ENCODE measurements around the gene CDC42SE2. TPM values are rescaled to one million over a fixed set of nuclear protein-coding genes. Genes with fewer than 3 reads are reported as not detected.
"Not testable (repeated sequence)": the region's sequence is repeated elsewhere in the genome, so short reads cannot be mapped to it uniquely, and the experiment has no call there.

CDC42SE2 gene
- total RNA-seq, 1 donor from 2014 or later: 73.2 TPM

DNA sequence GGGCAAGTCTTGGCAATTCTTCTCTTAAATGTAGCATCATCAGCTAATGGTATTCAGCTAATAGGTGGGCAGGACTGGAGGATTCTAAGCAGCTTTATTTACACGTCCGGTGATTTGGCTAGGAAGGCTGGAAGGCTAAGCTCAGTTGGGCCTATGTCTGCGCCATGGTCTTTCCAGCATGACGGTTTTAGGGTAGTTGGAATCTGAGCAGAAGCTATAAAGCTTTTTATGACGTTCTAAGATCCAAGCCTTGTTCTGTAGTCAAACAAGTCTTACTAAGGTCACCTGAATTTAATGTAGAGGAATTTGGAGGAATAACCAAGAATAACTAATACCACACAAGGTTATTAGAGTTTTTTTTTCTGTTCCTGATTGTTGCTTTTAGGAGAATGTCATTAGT lies 66.2 kb downstream of the CDC42SE2 start:
- TF ChIP-seq, protein P1, sequence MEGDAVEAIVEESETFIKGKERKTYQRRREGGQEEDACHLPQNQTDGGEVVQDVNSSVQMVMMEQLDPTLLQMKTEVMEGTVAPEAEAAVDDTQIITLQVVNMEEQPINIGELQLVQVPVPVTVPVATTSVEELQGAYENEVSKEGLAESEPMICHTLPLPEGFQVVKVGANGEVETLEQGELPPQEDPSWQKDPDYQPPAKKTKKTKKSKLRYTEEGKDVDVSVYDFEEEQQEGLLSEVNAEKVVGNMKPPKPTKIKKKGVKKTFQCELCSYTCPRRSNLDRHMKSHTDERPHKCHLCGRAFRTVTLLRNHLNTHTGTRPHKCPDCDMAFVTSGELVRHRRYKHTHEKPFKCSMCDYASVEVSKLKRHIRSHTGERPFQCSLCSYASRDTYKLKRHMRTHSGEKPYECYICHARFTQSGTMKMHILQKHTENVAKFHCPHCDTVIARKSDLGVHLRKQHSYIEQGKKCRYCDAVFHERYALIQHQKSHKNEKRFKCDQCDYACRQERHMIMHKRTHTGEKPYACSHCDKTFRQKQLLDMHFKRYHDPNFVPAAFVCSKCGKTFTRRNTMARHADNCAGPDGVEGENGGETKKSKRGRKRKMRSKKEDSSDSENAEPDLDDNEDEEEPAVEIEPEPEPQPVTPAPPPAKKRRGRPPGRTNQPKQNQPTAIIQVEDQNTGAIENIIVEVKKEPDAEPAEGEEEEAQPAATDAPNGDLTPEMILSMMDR (IDR thresholded peaks at IDR 0.05; ENCODE audit: insufficient read depth, low read length, severe bottlenecking): no peak
- Histone ChIP-seq H3K27me3 (ENCODE audit: control insufficient read depth, insufficient read depth, low read length) (no peaks in the 10 kb centered on the region), H3K4me3 (ENCODE audit: low read depth, low read length) (no peak overlapping the region), H3K36me3 (ENCODE audit: control insufficient read depth, insufficient read depth, low read length) (no peaks in the 10 kb centered on the region)
- no peak for FAIRE-seq
- no peak for DNase-seq (ENCODE audit: low read depth)

DNA sequence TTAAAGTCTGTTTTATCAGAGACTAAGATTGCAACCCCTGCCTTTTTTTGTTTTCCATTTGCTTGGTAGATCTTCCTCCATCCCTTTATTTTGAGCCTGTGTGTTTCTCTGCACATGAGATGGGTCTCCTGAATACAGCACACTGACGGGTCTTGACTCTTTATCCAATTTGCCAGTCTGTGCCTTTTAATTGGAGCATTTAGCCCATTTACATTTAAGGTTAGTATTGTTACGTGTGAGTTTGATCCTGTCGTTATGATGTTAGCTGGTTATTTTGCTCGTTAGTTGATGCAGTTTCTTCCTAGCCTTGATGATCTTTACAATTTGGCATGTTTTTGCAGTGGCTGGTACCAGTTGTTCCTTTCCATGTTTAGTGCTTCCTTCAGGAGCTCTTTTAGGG lies 71.9 kb downstream of the CDC42SE2 start:
- H3K4me3 ChIP-seq (ENCODE audit: low read depth, low read length); H3K36me3 ChIP-seq (ENCODE audit: control insufficient read depth, insufficient read depth, low read length); FAIRE-seq; DNase-seq (ENCODE audit: low read depth); H3K27me3 ChIP-seq (ENCODE audit: control insufficient read depth, insufficient read depth, low read length): not testable (repeated sequence)

DNA sequence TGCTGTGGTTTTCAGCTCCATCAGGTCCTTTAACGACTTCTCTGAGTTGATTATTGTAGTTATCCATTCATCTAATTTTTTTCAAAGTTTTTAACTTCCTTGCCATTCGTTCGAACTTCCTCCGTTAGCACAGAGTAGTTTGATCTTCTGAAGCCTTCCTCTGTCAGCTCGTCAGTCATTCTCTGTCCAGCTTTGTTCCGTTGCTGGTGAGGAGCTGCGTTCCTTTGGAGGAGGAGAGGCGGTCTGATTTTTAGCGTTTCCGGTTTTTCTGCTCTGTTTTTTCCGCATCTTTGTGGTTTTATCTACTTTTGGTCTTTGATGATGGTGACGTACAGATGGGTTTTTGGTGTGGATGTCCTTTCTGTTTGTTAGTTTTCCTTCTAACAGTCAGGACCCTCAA lies 72.9 kb downstream of the CDC42SE2 start:
- not testable (repeated sequence) for FAIRE-seq; H3K27me3 ChIP-seq (ENCODE audit: control insufficient read depth, insufficient read depth, low read length); H3K4me3 ChIP-seq (ENCODE audit: low read depth, low read length); DNase-seq (ENCODE audit: low read depth); H3K36me3 ChIP-seq (ENCODE audit: control insufficient read depth, insufficient read depth, low read length)

DNA sequence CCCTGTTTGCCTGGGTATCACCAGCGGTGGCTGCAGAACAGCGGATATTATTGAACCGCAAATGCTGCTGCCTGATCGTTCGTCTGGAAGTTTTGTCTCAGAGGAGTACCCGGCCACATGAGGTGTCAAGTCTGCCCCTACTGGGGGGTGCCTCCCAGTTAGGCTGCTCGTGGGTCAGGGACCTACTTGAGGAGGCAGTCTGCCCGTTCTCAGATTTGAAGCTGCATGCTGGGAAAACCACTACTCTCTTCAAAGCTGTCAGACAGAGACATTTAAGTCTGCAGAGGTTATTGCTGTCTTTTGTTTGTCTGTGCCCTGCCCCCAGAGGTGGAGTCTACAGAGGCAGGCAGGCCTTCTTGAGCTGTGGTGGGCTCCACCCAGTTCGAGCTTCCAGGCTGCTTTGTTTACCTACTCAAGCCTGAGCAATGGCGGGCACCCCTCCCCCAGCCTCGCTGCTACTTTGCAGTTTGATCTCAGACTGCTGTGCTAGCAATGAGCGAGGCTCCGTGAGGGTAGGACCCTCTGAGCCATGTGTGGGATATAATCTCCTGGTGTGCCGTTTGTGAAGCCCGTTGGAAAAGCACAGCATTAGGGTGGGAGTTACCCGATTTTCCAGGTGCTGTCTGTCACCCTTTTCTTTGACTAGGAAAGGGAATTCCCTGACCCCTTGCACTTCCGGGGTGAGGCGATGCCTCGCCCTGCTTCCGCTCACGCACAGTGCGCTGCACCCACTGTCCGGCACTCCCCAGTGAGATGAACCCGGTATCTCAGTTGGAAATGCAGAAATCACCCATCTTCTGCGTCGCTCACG lies 73.6 kb downstream of the CDC42SE2 start:
- not testable (repeated sequence) for H3K27me3 ChIP-seq (ENCODE audit: control insufficient read depth, insufficient read depth, low read length); H3K36me3 ChIP-seq (ENCODE audit: control insufficient read depth, insufficient read depth, low read length); H3K4me3 ChIP-seq (ENCODE audit: low read depth, low read length); FAIRE-seq; DNase-seq (ENCODE audit: low read depth)

DNA sequence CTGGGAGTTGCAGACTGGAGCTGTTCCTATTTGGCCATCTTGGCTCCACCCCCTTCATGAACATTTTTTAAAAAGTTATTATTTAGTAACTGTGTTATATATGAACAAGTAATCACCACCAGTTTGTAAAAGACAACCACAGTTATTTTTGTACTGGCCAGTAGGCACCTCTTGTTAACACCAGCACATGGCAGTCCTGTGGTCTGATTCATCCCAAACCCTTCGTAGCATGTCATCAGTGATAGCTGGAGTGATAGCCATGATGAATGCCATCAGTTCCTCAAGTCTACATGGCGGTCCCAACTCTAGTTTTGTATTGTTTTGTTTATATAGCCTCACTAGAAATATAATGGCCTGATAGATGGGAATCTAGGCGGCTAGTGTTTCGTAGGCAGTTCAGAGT lies 74.2 kb downstream of the CDC42SE2 start:
- no peaks in the 10 kb centered on the region for H3K27me3 ChIP-seq (ENCODE audit: control insufficient read depth, insufficient read depth, low read length)
- TF ChIP-seq, protein P1 (IDR thresholded peaks at IDR 0.05; ENCODE audit: insufficient read depth, low read length, severe bottlenecking): no peak
- FAIRE-seq: no peak
- no peak overlapping the region for H3K4me3 ChIP-seq (ENCODE audit: low read depth, low read length)
- H3K36me3 ChIP-seq (ENCODE audit: control insufficient read depth, insufficient read depth, low read length): no peaks in the 10 kb centered on the region
- DNase-seq (ENCODE audit: low read depth): no peak

DNA sequence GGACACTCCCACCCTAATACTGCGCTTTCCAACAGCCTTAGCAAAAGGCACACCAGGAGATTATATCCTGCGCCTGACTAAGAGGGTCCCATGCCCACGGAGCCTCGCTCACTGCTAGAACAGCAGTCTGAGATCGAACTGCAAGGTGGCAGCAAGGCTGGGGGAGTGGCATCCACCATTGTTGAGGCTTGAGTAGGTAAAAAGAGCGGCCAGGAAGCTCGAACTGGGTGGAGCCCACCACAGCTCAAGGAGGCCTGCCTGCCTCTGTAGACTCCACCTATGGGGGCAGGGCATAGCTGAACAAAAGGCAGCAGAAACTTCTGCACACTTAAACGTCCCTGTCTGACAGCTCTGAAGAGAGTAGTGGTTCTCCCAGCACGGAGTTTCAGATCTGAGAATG lies 80.4 kb downstream of the CDC42SE2 start:
- H3K36me3 ChIP-seq (ENCODE audit: control insufficient read depth, insufficient read depth, low read length); DNase-seq (ENCODE audit: low read depth); FAIRE-seq; H3K27me3 ChIP-seq (ENCODE audit: control insufficient read depth, insufficient read depth, low read length); H3K4me3 ChIP-seq (ENCODE audit: low read depth, low read length): not testable (repeated sequence)

DNA sequence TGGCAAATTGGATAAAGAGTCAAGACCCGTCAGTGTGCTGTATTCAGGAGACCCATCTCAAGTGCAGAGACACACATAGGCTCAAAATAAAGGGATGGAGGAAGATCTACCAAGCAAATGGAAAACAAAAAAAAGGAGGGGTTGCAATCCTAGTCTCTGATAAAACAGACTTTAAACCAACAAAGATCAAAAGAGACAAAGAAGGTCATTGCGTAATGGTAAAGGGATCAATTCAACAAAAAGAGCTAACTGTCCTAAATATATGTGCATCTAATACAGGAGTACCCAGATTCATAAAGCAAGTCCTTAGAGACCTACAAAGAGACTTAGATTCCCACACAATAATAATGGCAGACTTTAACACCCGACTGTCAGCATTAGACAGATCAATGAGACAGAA lies 82.4 kb downstream of the CDC42SE2 start:
- not testable (repeated sequence) for H3K36me3 ChIP-seq (ENCODE audit: control insufficient read depth, insufficient read depth, low read length); FAIRE-seq; H3K4me3 ChIP-seq (ENCODE audit: low read depth, low read length); DNase-seq (ENCODE audit: low read depth); H3K27me3 ChIP-seq (ENCODE audit: control insufficient read depth, insufficient read depth, low read length)

DNA sequence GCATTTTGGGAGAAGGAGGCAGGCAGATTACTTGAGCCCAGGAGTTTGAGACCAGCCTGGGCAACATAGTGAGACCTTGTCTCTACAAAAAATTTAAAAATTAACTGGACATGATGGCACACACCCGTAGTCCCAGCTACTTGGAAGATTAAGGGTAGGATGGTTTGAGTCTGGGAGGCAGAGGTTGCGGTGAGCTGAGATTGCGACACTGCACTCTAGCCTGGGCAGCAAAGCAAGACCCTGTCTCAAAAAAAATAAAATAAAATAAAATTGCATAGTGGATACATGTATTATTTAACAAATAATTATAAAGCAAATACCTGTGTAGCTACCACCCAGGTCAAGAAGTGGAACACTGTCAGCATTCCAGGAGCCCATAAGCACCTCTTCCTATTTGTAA lies 90.1 kb downstream of the CDC42SE2 start:
- TF ChIP-seq, protein P1 (IDR thresholded peaks at IDR 0.05; ENCODE audit: insufficient read depth, low read length, severe bottlenecking): no peak
- Histone ChIP-seq H3K4me3 (ENCODE audit: low read depth, low read length) (no peak overlapping the region), H3K36me3 (ENCODE audit: control insufficient read depth, insufficient read depth, low read length) (no peaks in the 10 kb centered on the region), H3K27me3 (ENCODE audit: control insufficient read depth, insufficient read depth, low read length) (no peaks in the 10 kb centered on the region)
- FAIRE-seq (no peak), DNase-seq (ENCODE audit: low read depth) (no peak)
